ENCODE data around the gene CGA. TPM values are rescaled to one million over a fixed set of nuclear protein-coding genes. Genes with fewer than 3 reads are reported as not detected.

The CGA gene
- total and polyA plus RNA-seq, 10 donors = not detected

GRCh38 chr6:87074101-87074621, 20.7 kb downstream of the CGA start:
- 87 to 97% (median 94%) methylated on average over 4 of the region's 4 CpGs for WGBS, 5 donors
- Histone ChIP-seq H3K27ac (no peak overlapping the region), H3K4me1 (no peaks in the 10 kb centered on the region), H3K9me3 (no peaks in the 10 kb centered on the region), H3K27me3 (replicated peaks in 1 of 7) (no peaks in the 10 kb centered on the region), H3K36me3 (no peaks in the 10 kb centered on the region), H3K4me3 (no peak overlapping the region)
- no peak for TF ChIP-seq POLR2AphosphoS5 (IDR thresholded peaks at IDR 0.05)
- TF ChIP-seq CTCF (IDR thresholded peaks at IDR 0.05 in 8 of 11, conservative IDR thresholded peaks at IDR 0.05 in 3 of 11) = no peak
- no peak for TF ChIP-seq POLR2A (IDR thresholded peaks at IDR 0.05)
- DNase-seq = no peak
- intact Hi-C loops (cut with DNase I; ENCODE audit: low total_unique reads) = no loop called here

DNA sequence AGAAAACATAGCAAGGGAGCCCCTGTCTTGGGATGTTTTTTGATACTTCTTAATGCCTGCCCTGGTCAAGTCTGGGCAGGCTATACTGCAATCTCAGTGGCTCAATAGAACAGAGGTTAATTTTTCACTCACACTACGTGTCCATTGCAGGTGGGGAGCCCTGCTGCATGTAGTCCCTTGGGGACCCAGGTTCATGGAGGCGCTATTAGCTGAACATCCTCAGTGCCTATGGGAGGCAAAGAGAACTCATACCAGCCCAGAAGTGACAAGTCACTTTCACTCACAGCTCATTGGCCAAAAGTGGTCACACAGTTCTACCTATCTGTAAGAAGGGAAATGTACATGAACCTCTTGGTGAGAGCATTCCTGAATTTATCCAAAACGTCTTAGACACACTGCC, 23.2 kb downstream of the CGA start:
- 60 to 77% (median 72%) methylated on average over 3 of the region's 3 CpGs for WGBS, 5 donors
- Histone ChIP-seq H3K4me1 (peaks cover 0 to 4% (median 2%) of the 10 kb centered on the region in 6 donors), H3K4me3 (no peak overlapping the region), H3K27ac (no peak overlapping the region), H3K27me3 (replicated peaks in 1 of 7) (peaks cover 0 to 9% (median 0%) of the 10 kb centered on the region in 7 donors), H3K36me3 (no peaks in the 10 kb centered on the region), H3K9me3 (no peaks in the 10 kb centered on the region)
- no peak for DNase-seq
- intact Hi-C loops (cut with DNase I; ENCODE audit: low total_unique reads) = no loop called here
- TF ChIP-seq CTCF (IDR thresholded peaks at IDR 0.05 in 8 of 11, conservative IDR thresholded peaks at IDR 0.05 in 3 of 11) (no peak), POLR2AphosphoS5 (IDR thresholded peaks at IDR 0.05) (no peak), POLR2A (IDR thresholded peaks at IDR 0.05) (no peak)

- TF ChIP-seq POLR2A (IDR thresholded peaks at IDR 0.05) (no peak), POLR2AphosphoS5 (IDR thresholded peaks at IDR 0.05) (no peak), CTCF (IDR thresholded peaks at IDR 0.05 in 8 of 11, conservative IDR thresholded peaks at IDR 0.05 in 3 of 11) (no peak)
- no peak overlapping the region for H3K4me3 ChIP-seq
- H3K9me3 ChIP-seq = no peaks in the 10 kb centered on the region
- no peak for DNase-seq
- intact Hi-C loops (cut with DNase I; ENCODE audit: low total_unique reads) = no loop called here
- no peak overlapping the region for H3K27ac ChIP-seq
- WGBS, 5 donors = 58 to 78% (median 72%) methylated on average over 2 of the region's 2 CpGs
- H3K4me1 ChIP-seq = peaks cover 0 to 6% (median 3%) of the 10 kb centered on the region in 6 donors
- H3K27me3 ChIP-seq (replicated peaks in 1 of 7) = peaks cover 0 to 9% (median 0%) of the 10 kb centered on the region in 7 donors
- H3K36me3 ChIP-seq = no peaks in the 10 kb centered on the region
These were observed 24.2 kb downstream of the CGA start for GRCh38 chr6:87070741-87071140.

- TF ChIP-seq CTCF (IDR thresholded peaks at IDR 0.05 in 8 of 11, conservative IDR thresholded peaks at IDR 0.05 in 3 of 11) (no peak), POLR2A (IDR thresholded peaks at IDR 0.05) (no peak), POLR2AphosphoS5 (IDR thresholded peaks at IDR 0.05) (no peak)
- peaks cover 0 to 6% (median 3%) of the 10 kb centered on the region in 6 donors for H3K4me1 ChIP-seq
- no peak overlapping the region for H3K27ac ChIP-seq
- H3K36me3 ChIP-seq = no peaks in the 10 kb centered on the region
- H3K9me3 ChIP-seq = no peaks in the 10 kb centered on the region
- no peak overlapping the region for H3K4me3 ChIP-seq
- H3K27me3 ChIP-seq (replicated peaks in 1 of 7) = peaks cover 0 to 9% (median 0%) of the 10 kb centered on the region in 7 donors
- WGBS, 5 donors = 71 to 89% (median 81%) methylated on average over 3 of the region's 3 CpGs
- intact Hi-C loops (cut with DNase I; ENCODE audit: low total_unique reads) = no loop called here
- no peak for DNase-seq
These were observed 26.1 kb downstream of the CGA start for GRCh38 chr6:87068795-87069194.
